BLaER1 (cell line): ENCODE measurements around the gene KRTAP19-2.
"Not testable (repeated sequence)": the region's sequence is repeated elsewhere in the genome, so short reads cannot be mapped to it uniquely, and the experiment has no call there.

Experiments used
- H3K27ac ChIP-seq: shearing (Covaris generic); formaldehyde crosslinking; 2 replicates; pipeline ENCODE4 v1.8.1; 2022
- H3K27me3 ChIP-seq: shearing (Covaris generic); formaldehyde crosslinking; 2 replicates; pipeline ENCODE4 v1.8.1; 2022
- H3K36me3 ChIP-seq: shearing (Covaris generic); formaldehyde crosslinking; 2 replicates; pipeline ENCODE4 v1.8.1; 2022
- H3K4me1 ChIP-seq: shearing (Covaris generic); formaldehyde crosslinking; 2 replicates; pipeline ENCODE4 v1.8.1; 2022
- H3K4me2 ChIP-seq: shearing (Covaris generic); formaldehyde crosslinking; 2 replicates; pipeline ENCODE4 v1.8.1; 2022
- H3K4me3 ChIP-seq: shearing (Covaris generic); formaldehyde crosslinking; 2 replicates; pipeline ENCODE4 v1.8.1; 2022
- H3K9ac ChIP-seq: shearing (Covaris generic); formaldehyde crosslinking; 2 replicates; pipeline ENCODE4 v1.8.1; 2022
- H3K9me3 ChIP-seq: shearing (Covaris generic); formaldehyde crosslinking; 2 replicates; pipeline ENCODE4 v1.8.1; 2022
- H4K20me1 ChIP-seq: shearing (Covaris generic); formaldehyde crosslinking; 2 replicates; pipeline ENCODE4 v1.8.1; 2022
- Cebpa-rat ChIP-seq: shearing (Covaris generic); IDR thresholded peaks from 2 replicates; pipeline ENCODE4 v1.8.1; 2022

The KRTAP19-2 gene

GRCh38 chr21:30487336-30487735 lies at the start of gene KRTAP19-2:
Gene KRTAP19-2 (minus strand): TSS chr21:30487436. CDS start chr21:30487348, 88 bp downstream.
- Histone ChIP-seq H3K4me1 (no peaks in the 10 kb centered on the region), H3K27me3 (no peaks in the 10 kb centered on the region), H3K36me3 (no peaks in the 10 kb centered on the region), H3K9me3 (peaks cover 28% of the 10 kb centered on the region), H3K4me3 (no peak within 1 kb of the TSS), H4K20me1 (no peaks in the 10 kb centered on the region), H3K27ac (no peak within 1 kb of the TSS), H3K4me2 (no peak within 1 kb of the TSS), H3K9ac (no peak within 1 kb of the TSS)
- TF ChIP-seq Cebpa-rat, result no peak

GRCh38 chr21:30518876-30519275 lies 31.6 kb upstream of the KRTAP19-2 start:
- no peak for TF ChIP-seq Cebpa-rat
- no peak overlapping the region for H3K9ac ChIP-seq
- H3K4me1 ChIP-seq, result no peaks in the 10 kb centered on the region
- no peak overlapping the region for H3K27ac ChIP-seq
- H4K20me1 ChIP-seq, result no peaks in the 10 kb centered on the region
- no peak overlapping the region for H3K4me3 ChIP-seq
- no peaks in the 10 kb centered on the region for H3K9me3 ChIP-seq
- no peaks in the 10 kb centered on the region for H3K36me3 ChIP-seq
- no peak overlapping the region for H3K4me2 ChIP-seq
- no peaks in the 10 kb centered on the region for H3K27me3 ChIP-seq

- H3K9ac ChIP-seq, result no peak overlapping the region
- H3K27me3 ChIP-seq, result no peaks in the 10 kb centered on the region
- no peak overlapping the region for H3K27ac ChIP-seq
- H3K4me2 ChIP-seq, result no peak overlapping the region
- TF ChIP-seq Cebpa-rat, result no peak
- no peaks in the 10 kb centered on the region for H3K9me3 ChIP-seq
- H3K36me3 ChIP-seq, result no peaks in the 10 kb centered on the region
- H4K20me1 ChIP-seq, result no peaks in the 10 kb centered on the region
- H3K4me1 ChIP-seq, result no peaks in the 10 kb centered on the region
- no peak overlapping the region for H3K4me3 ChIP-seq
These were observed 28.4 kb upstream of the KRTAP19-2 start for GRCh38 chr21:30515681-30516080.

- H3K9me3 ChIP-seq, H3K9ac ChIP-seq, H3K4me1 ChIP-seq, H3K36me3 ChIP-seq, H4K20me1 ChIP-seq, H3K27me3 ChIP-seq, H3K4me3 ChIP-seq, H3K27ac ChIP-seq, H3K4me2 ChIP-seq: not testable (repeated sequence)
These were observed 18.5 kb upstream of the KRTAP19-2 start for GRCh38 chr21:30505621-30506205.

GRCh38 chr21:30502041-30502440 lies 14.8 kb upstream of the KRTAP19-2 start, which contains the start of gene KRTAP19-5:
Gene KRTAP19-5 (minus strand): TSS chr21:30502141. CDS start chr21:30502090, 51 bp downstream.
- no peaks in the 10 kb centered on the region for H3K9me3 ChIP-seq
- no peak within 1 kb of the TSS for H3K27ac ChIP-seq
- H3K27me3 ChIP-seq, result no peaks in the 10 kb centered on the region
- TF ChIP-seq Cebpa-rat, result no peak
- no peaks in the 10 kb centered on the region for H3K36me3 ChIP-seq
- no peaks in the 10 kb centered on the region for H4K20me1 ChIP-seq
- H3K4me1 ChIP-seq, result no peaks in the 10 kb centered on the region
- no peak within 1 kb of the TSS for H3K9ac ChIP-seq
- no peak within 1 kb of the TSS for H3K4me3 ChIP-seq
- H3K4me2 ChIP-seq, result no peak within 1 kb of the TSS

- Histone ChIP-seq H4K20me1 (no peaks in the 10 kb centered on the region), H3K9me3 (no peaks in the 10 kb centered on the region), H3K4me3 (no peak within 1 kb of the TSS), H3K4me2 (no peak within 1 kb of the TSS), H3K36me3 (no peaks in the 10 kb centered on the region), H3K4me1 (no peaks in the 10 kb centered on the region), H3K9ac (no peak within 1 kb of the TSS), H3K27me3 (no peaks in the 10 kb centered on the region), H3K27ac (no peak within 1 kb of the TSS)
- TF ChIP-seq Cebpa-rat, result no peak
These were observed 9.8 kb upstream of the KRTAP19-2 start, which contains the start of gene KRTAP19-4 for GRCh38 chr21:30497065-30497464. Gene KRTAP19-4 (minus strand): TSS chr21:30497165. CDS start chr21:30497110, 55 bp downstream.

- Histone ChIP-seq H3K4me3 (no peak within 1 kb of the TSS), H3K27ac (no peak within 1 kb of the TSS), H3K27me3 (no peaks in the 10 kb centered on the region), H3K36me3 (no peaks in the 10 kb centered on the region), H3K9ac (no peak within 1 kb of the TSS), H3K9me3 (peaks cover 8% of the 10 kb centered on the region), H3K4me1 (no peaks in the 10 kb centered on the region), H3K4me2 (no peak within 1 kb of the TSS), H4K20me1 (no peaks in the 10 kb centered on the region)
- no peak for TF ChIP-seq Cebpa-rat
These were observed 4.8 kb upstream of the KRTAP19-2 start, which contains the start of gene KRTAP19-3 for GRCh38 chr21:30491963-30492428. Gene KRTAP19-3 (minus strand): TSS chr21:30492013. CDS start chr21:30491957, 56 bp downstream.

GRCh38 chr21:30486180-30486579 lies 1.1 kb downstream of the KRTAP19-2 start:
- no peak for TF ChIP-seq Cebpa-rat
- Histone ChIP-seq H3K4me2 (no peak overlapping the region), H4K20me1 (no peaks in the 10 kb centered on the region), H3K9me3 (peaks cover 28% of the 10 kb centered on the region), H3K27me3 (no peaks in the 10 kb centered on the region), H3K36me3 (no peaks in the 10 kb centered on the region), H3K4me1 (no peaks in the 10 kb centered on the region), H3K9ac (no peak overlapping the region), H3K4me3 (no peak overlapping the region), H3K27ac (no peak overlapping the region)

- Histone ChIP-seq H3K4me2 (no peak overlapping the region), H3K27me3 (no peaks in the 10 kb centered on the region), H3K36me3 (no peaks in the 10 kb centered on the region), H4K20me1 (no peaks in the 10 kb centered on the region), H3K27ac (no peak overlapping the region), H3K9ac (no peak overlapping the region), H3K4me1 (no peaks in the 10 kb centered on the region), H3K4me3 (no peak overlapping the region), H3K9me3 (peaks cover 21% of the 10 kb centered on the region)
- TF ChIP-seq Cebpa-rat, result no peak
These were observed 5.1 kb downstream of the KRTAP19-2 start for GRCh38 chr21:30482130-30482529.

- Histone ChIP-seq H3K4me1 (no peaks in the 10 kb centered on the region), H3K27ac (no peak within 1 kb of the TSS), H3K9ac (no peak within 1 kb of the TSS), H3K4me3 (no peak within 1 kb of the TSS), H3K4me2 (no peak within 1 kb of the TSS), H4K20me1 (no peaks in the 10 kb centered on the region), H3K36me3 (no peaks in the 10 kb centered on the region), H3K9me3 (peaks cover 1% of the 10 kb centered on the region), H3K27me3 (no peaks in the 10 kb centered on the region)
- no peak for TF ChIP-seq Cebpa-rat
These were observed 7.1 kb downstream of the KRTAP19-2 start, which contains the start of gene KRTAP19-1 for GRCh38 chr21:30480145-30480544. Gene KRTAP19-1 (minus strand): TSS chr21:30480367. CDS start chr21:30480317, 50 bp downstream.

- Histone ChIP-seq H3K4me2 (no peak overlapping the region), H3K36me3 (no peaks in the 10 kb centered on the region), H4K20me1 (no peaks in the 10 kb centered on the region), H3K4me3 (no peak overlapping the region), H3K27ac (no peak overlapping the region), H3K9me3 (no peaks in the 10 kb centered on the region), H3K9ac (no peak overlapping the region), H3K27me3 (no peaks in the 10 kb centered on the region), H3K4me1 (no peaks in the 10 kb centered on the region)
- no peak for TF ChIP-seq Cebpa-rat
These were observed 8.0 kb downstream of the KRTAP19-2 start for GRCh38 chr21:30479259-30479658.
